Endothelial cell of umbilical vein (primary cell): ENCODE data around the gene AP1G2. TPM values are rescaled to one million over a fixed set of nuclear protein-coding genes. Genes with fewer than 3 reads are reported as not detected.

Experiments used
- BruUV-seq: library from RNA; stranded (reverse); fragments of 400-500 nt; replicated peaks from 2 replicates; lab custom pipeline; 2021; lab: Mats Ljungman, UMichigan
- CTCF ChIA-PET: fragments of 300-600, 350-600 bp; sonication (Branson Sonifier 250); formaldehyde crosslinking; loops from one replicate; lab custom pipeline; 2021; ENCODE audit warnings: antibody characterized with exemption, inconsistent platforms; lab: Charles Lee
- POLR2A ChIA-PET: fragments of 300-600, 350-600 bp; sonication (Branson Sonifier 250); formaldehyde crosslinking; loops from one replicate; lab custom pipeline; 2021; ENCODE audit warnings: antibody characterized with exemption, inconsistent platforms; lab: Charles Lee
- DNase-seq: peaks from one replicate; pipeline ENCODE4 v3.0.0-alpha.2; 2011; ENCODE audit warnings: low read depth, low spot score
- FAIRE-seq: peaks from 2 replicates; lab custom pipeline; 2011; peaks lifted over from hg19 to GRCh38; lab: Jason Lieb, UNC
- H2AFZ ChIP-seq: 2 replicates; pipeline ENCODE4 v1.6.0; 2012; ENCODE audit warnings: low read depth, low read length, control low read depth, inconsistent platforms
- H3K27ac ChIP-seq: 2 replicates; pipeline ENCODE4 v1.5.1; 2011; ENCODE audit warnings: low read depth, mild to moderate bottlenecking, control low read depth, low read length, moderate library complexity; ENCODE audit not compliant: insufficient read depth
- H3K27me3 ChIP-seq, 2 experiments: 2 replicates each; pipeline versions ENCODE4 v1.6.0 to v1.6.1; 2011; ENCODE audit warnings: low read length in 2 of 2, mixed read lengths in 1 of 2; ENCODE audit not compliant: control insufficient read depth in 2 of 2, insufficient read depth in 2 of 2
- H3K36me3 ChIP-seq, 2 experiments: 2 replicates in 1 of 2; 3 replicates in 1 of 2; pipeline ENCODE4 v1.5.1; 2011; ENCODE audit warnings: low read length in 2 of 2, mild to moderate bottlenecking in 1 of 2, moderate library complexity in 1 of 2; ENCODE audit not compliant: control insufficient read depth in 2 of 2, insufficient read depth in 2 of 2; ENCODE audit errors: extremely low read depth in 1 of 2
- H3K4me1 ChIP-seq: 3 replicates; pipeline ENCODE4 v1.5.1; 2011; ENCODE audit warnings: mild to moderate bottlenecking, low read length; ENCODE audit not compliant: control insufficient read depth, insufficient read depth; ENCODE audit errors: extremely low read depth
- H3K4me2 ChIP-seq: 2 replicates; pipeline ENCODE4 v1.6.1; 2011; ENCODE audit warnings: low read length, control low read depth, mixed read lengths; ENCODE audit not compliant: insufficient read depth
- H3K4me3 ChIP-seq, 3 experiments: fragments of 200-600 bp in 1 of 3; sonication (generic), shearing (Covaris generic) in 1 of 3; replicated peaks in 1 of 3; 2 replicates each; pipeline ENCODE4 v1.5.1; 2011 to 2016; ENCODE audit warnings: control low read depth in 3 of 3, low read length in 3 of 3, mild to moderate bottlenecking in 2 of 3, inconsistent platforms in 1 of 3, low read depth in 1 of 3, moderate library complexity in 1 of 3; ENCODE audit not compliant: insufficient read depth in 1 of 3
- H3K79me2 ChIP-seq: 2 replicates; pipeline ENCODE4 v1.6.0; 2012; ENCODE audit warnings: low read length, inconsistent platforms; ENCODE audit not compliant: control insufficient read depth, insufficient read depth
- H3K9ac ChIP-seq: replicated peaks from 2 replicates; pipeline ENCODE3; 2011; ENCODE audit warnings: low read length, control low read depth; ENCODE audit not compliant: insufficient read depth; ENCODE audit errors: extremely low read depth
- H3K9me1 ChIP-seq: replicated peaks from 3 replicates; pipeline ENCODE4 v1.6.0; 2011; ENCODE audit warnings: mild to moderate bottlenecking, low read length; ENCODE audit not compliant: control insufficient read depth, insufficient read depth; ENCODE audit errors: extremely low read depth
- H3K9me3 ChIP-seq: replicated peaks from 2 replicates; pipeline ENCODE4 v1.5.1; 2012; ENCODE audit warnings: low read length, inconsistent platforms; ENCODE audit not compliant: control insufficient read depth, insufficient read depth
- H4K20me1 ChIP-seq: replicated peaks from 2 replicates; pipeline ENCODE3; 2011; ENCODE audit warnings: mild to moderate bottlenecking, low read length; ENCODE audit not compliant: control insufficient read depth, insufficient read depth; ENCODE audit errors: extremely low read depth
- EZH2 ChIP-seq: IDR thresholded peaks from 2 replicates; pipeline ENCODE4 v1.6.1; 2012; ENCODE audit warnings: borderline replicate concordance, low read depth, mild to moderate bottlenecking, moderate library complexity, low read length, inconsistent platforms; ENCODE audit not compliant: severe bottlenecking
- FOS ChIP-seq: IDR thresholded peaks from 2 replicates; pipeline ENCODE4 v1.6.1; 2011; ENCODE audit warnings: mild to moderate bottlenecking, low read length, moderate library complexity, borderline replicate concordance; ENCODE audit not compliant: insufficient read depth
- GATA2 ChIP-seq: IDR thresholded peaks from 2 replicates; pipeline ENCODE4 v1.7.0; 2011; ENCODE audit warnings: low read depth, mild to moderate bottlenecking, moderate library complexity, mixed read lengths, low read length; ENCODE audit not compliant: insufficient read length, insufficient read depth
- JUN ChIP-seq: IDR thresholded peaks from 2 replicates; pipeline ENCODE4 v1.6.1; 2011; ENCODE audit warnings: borderline replicate concordance, low read depth; ENCODE audit not compliant: insufficient read length, insufficient read depth
- MYC ChIP-seq: IDR thresholded peaks from one replicate; pipeline ENCODE4 v1.6.1; 2011; ENCODE audit warnings: mild to moderate bottlenecking, low read depth, low read length
- POLR2A ChIP-seq: IDR thresholded peaks from 2 replicates; pipeline ENCODE4 v1.6.1; 2012; ENCODE audit warnings: low read depth, mild to moderate bottlenecking, control low read depth, low read length
- POLR2AphosphoS5 ChIP-seq: IDR thresholded peaks from 2 replicates; pipeline ENCODE4 v1.6.1; 2012; ENCODE audit warnings: low read depth, mild to moderate bottlenecking, control low read depth, low read length, moderate library complexity; ENCODE audit not compliant: insufficient read depth
- dilution Hi-C: fragments of 300-500 bp; cut with MboI; formaldehyde crosslinking; loops from one replicate; pipeline ENCODE4 v1.15.0; 2019; ENCODE audit warnings: low sequenced_read_pairs; ENCODE audit not compliant: extremely low pct_ligation_motif_present
- intact Hi-C: fragments of 100-400 bp; cut with micrococcal nuclease; formaldehyde crosslinking; loops from one replicate; pipeline ENCODE4 v1.10.0; 2022
- polyA plus RNA-seq, 4 experiments: library from polyadenylated mRNA; depleted of rRNA in 3 of 4; stranded (reverse) in 3 of 4; unstranded in 1 of 4; fragments of >200 nt; gene quantifications; 2 replicates each; pipeline versions ENCODE4 v1.2.1 to v1.2.3, GENCODE V29; 2011 to 2012; ENCODE audit warnings: missing spikeins in 1 of 4
- total RNA-seq: library from RNA; stranded (reverse); gene quantifications from 2 replicates; pipeline ENCODE4 v1.2.3, GENCODE V29; 2021
- TF ChIP-seq, protein P1 (sequence below): IDR thresholded peaks from 2 replicates; pipeline ENCODE4 v1.6.1; 2011; ENCODE audit not compliant: insufficient read depth, insufficient read length
- TF ChIP-seq, protein P2 (sequence below), 2 donors: IDR thresholded peaks; 1 replicate in 1 of 2; 2 replicates in 1 of 2; pipeline ENCODE4 v1.5.1; 2011; ENCODE audit warnings: low read length in 2 of 2, mild to moderate bottlenecking in 2 of 2, moderate library complexity in 2 of 2, control low read depth in 1 of 2, inconsistent platforms in 1 of 2, low read depth in 1 of 2; ENCODE audit not compliant: insufficient read depth in 1 of 2; ENCODE audit errors: extremely low read depth in 1 of 2

AP1G2 gene
- total and polyA plus RNA-seq, 2 donors (not counting 3 experiments of a cell fraction or from before 2014, with no cell fraction given), result 39.0 to 55.8 TPM

DNA sequence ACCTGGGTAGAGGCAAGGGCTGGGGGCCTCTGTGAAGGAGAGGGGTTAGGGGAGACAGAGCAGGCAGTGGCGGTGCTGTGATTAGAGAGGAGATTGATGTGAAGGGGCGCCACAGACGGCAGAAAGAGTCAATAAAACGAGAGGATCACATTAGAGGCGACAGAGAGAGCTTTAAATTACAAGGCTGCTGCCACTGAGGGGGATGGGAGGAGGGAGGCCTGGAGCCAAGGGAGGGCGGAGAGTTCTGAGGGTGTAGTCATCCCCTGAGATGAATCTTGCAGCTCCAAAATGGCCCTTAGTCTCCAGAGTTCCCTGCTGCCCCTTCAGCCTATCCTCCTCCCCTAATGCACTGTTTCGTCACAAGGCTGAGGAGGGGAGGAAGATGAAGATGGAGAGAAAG lies 28.8 kb downstream of the AP1G2 start:
- no peak overlapping the region for H3K4me2 ChIP-seq
- no peaks in the 10 kb centered on the region for H3K36me3 ChIP-seq
- H2AFZ ChIP-seq, result no peak overlapping the region
- DNase-seq, result no peak
- no peak for FAIRE-seq
- dilution Hi-C loops (no loop called here), intact Hi-C loops (loop anchor here (1.0 kb wide), 1 partner anchor 60 kb away; no protein-coding TSS in a partner anchor)
- no peak overlapping the region for H3K4me3 ChIP-seq
- TF ChIP-seq MYC (no peak), EZH2 (no peak), JUN (no peak), FOS (no peak), POLR2AphosphoS5 (no peak), GATA2 (no peak), POLR2A (no peak)
- TF ChIP-seq, protein P1, sequence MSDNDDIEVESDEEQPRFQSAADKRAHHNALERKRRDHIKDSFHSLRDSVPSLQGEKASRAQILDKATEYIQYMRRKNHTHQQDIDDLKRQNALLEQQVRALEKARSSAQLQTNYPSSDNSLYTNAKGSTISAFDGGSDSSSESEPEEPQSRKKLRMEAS, result no peak
- TF ChIP-seq, protein P2, sequence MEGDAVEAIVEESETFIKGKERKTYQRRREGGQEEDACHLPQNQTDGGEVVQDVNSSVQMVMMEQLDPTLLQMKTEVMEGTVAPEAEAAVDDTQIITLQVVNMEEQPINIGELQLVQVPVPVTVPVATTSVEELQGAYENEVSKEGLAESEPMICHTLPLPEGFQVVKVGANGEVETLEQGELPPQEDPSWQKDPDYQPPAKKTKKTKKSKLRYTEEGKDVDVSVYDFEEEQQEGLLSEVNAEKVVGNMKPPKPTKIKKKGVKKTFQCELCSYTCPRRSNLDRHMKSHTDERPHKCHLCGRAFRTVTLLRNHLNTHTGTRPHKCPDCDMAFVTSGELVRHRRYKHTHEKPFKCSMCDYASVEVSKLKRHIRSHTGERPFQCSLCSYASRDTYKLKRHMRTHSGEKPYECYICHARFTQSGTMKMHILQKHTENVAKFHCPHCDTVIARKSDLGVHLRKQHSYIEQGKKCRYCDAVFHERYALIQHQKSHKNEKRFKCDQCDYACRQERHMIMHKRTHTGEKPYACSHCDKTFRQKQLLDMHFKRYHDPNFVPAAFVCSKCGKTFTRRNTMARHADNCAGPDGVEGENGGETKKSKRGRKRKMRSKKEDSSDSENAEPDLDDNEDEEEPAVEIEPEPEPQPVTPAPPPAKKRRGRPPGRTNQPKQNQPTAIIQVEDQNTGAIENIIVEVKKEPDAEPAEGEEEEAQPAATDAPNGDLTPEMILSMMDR (IDR thresholded peaks at IDR 0.05; ENCODE audit: extremely low read depth in 1 of 2, insufficient read depth in 1 of 2, low read depth in 1 of 2, low read length in 2 of 2), result no peak
- H3K9me1 ChIP-seq, result no peaks in the 10 kb centered on the region
- ChIA-PET POLR2A (no interaction called here), CTCF (interaction anchor here (0.9 to 2.5 kb wide), 12 partner anchors 10 to 61 kb away, joined by 3 to 39 read pairs (median 4); partner anchors contain the start of gene ZFHX2)
- no peaks in the 10 kb centered on the region for H3K79me2 ChIP-seq
- no peak overlapping the region for H3K9ac ChIP-seq
- no TSS peak for BruUV-seq
- no peaks in the 10 kb centered on the region for H3K9me3 ChIP-seq
- no peaks in the 10 kb centered on the region for H4K20me1 ChIP-seq
- no peaks in the 10 kb centered on the region for H3K4me1 ChIP-seq
- no peak overlapping the region for H3K27ac ChIP-seq
- no peaks in the 10 kb centered on the region for H3K27me3 ChIP-seq
